Common myeloid progenitor, CD34-positive (primary cell): ENCODE data around the gene SASS6.
"Not testable (repeated sequence)": the region's sequence is repeated elsewhere in the genome, so short reads cannot be mapped to it uniquely, and the experiment has no call there.

Source experiments
- CTCF ChIA-PET: fragments of 350-600 bp; sonication (Branson Sonifier 250); formaldehyde crosslinking; loops from one replicate; lab custom pipeline; 2021; ENCODE audit warnings: antibody characterized with exemption; lab: Charles Lee
- POLR2A ChIA-PET: fragments of 350-600 bp; sonication (Branson Sonifier 250); formaldehyde crosslinking; loops from one replicate; lab custom pipeline; 2021; ENCODE audit warnings: antibody characterized with exemption; lab: Charles Lee
- DNase-seq, 3 donors: peaks; one replicate each; pipeline versions ENCODE4 v3.0.0 to v3.0.0-alpha.2; 2013
- H3K27ac ChIP-seq, 2 experiments: 1 replicate in 1 of 2; 2 replicates in 1 of 2; pipeline ENCODE4 v1.7.0; 2013; ENCODE audit warnings: inconsistent platforms in 2 of 2, low read length in 2 of 2, mild to moderate bottlenecking in 2 of 2, low read depth in 1 of 2, moderate library complexity in 1 of 2; ENCODE audit not compliant: severe bottlenecking in 2 of 2, insufficient read depth in 1 of 2, poor library complexity in 1 of 2
- H3K27me3 ChIP-seq, 5 experiments: replicated peaks in 2 of 5; 1 replicate in 3 of 5; 2 replicates in 2 of 5; pipeline versions ENCODE4 v1.6.1 to v1.7.0; 2013; ENCODE audit warnings: low read length in 4 of 5, mild to moderate bottlenecking in 2 of 5, moderate library complexity in 2 of 5, inconsistent platforms in 1 of 5; ENCODE audit not compliant: insufficient read depth in 5 of 5, control insufficient read depth in 4 of 5
- H3K36me3 ChIP-seq, 4 experiments: 1 replicate in 2 of 4; 2 replicates in 2 of 4; pipeline versions ENCODE4 v1.6.1 to v1.7.0; 2013; ENCODE audit warnings: low read length in 3 of 4, control low read depth in 1 of 4, mild to moderate bottlenecking in 1 of 4; ENCODE audit not compliant: control insufficient read depth in 4 of 4, insufficient read depth in 4 of 4
- H3K4me1 ChIP-seq, 4 experiments: 1 replicate in 3 of 4; 2 replicates in 1 of 4; pipeline versions ENCODE4 v1.6.1 to v1.7.1; 2013; ENCODE audit warnings: low read length in 3 of 4, mild to moderate bottlenecking in 3 of 4, control low read depth in 1 of 4, inconsistent platforms in 1 of 4, moderate library complexity in 1 of 4; ENCODE audit not compliant: control insufficient read depth in 4 of 4, insufficient read depth in 4 of 4; ENCODE audit errors: control extremely low read depth in 1 of 4
- H3K4me3 ChIP-seq, 7 experiments: 1 replicate in 4 of 7; 2 replicates in 3 of 7; pipeline versions ENCODE4 v1.5.1 to v1.7.0; 2013; ENCODE audit warnings: mild to moderate bottlenecking in 7 of 7, low read length in 6 of 7, moderate library complexity in 6 of 7, inconsistent platforms in 2 of 7, low read depth in 2 of 7, control low read depth in 1 of 7; ENCODE audit not compliant: insufficient read depth in 4 of 7, control insufficient read depth in 1 of 7; ENCODE audit errors: extremely low read depth in 1 of 7
- H3K9me3 ChIP-seq, 5 experiments: 1 replicate in 4 of 5; 2 replicates in 1 of 5; pipeline versions ENCODE4 v1.6.1 to v1.7.1; 2013; ENCODE audit warnings: low read length in 4 of 5, mild to moderate bottlenecking in 2 of 5, inconsistent platforms in 1 of 5, low read depth in 1 of 5, moderate library complexity in 1 of 5; ENCODE audit not compliant: control insufficient read depth in 4 of 5, insufficient read depth in 2 of 5; ENCODE audit errors: control extremely low read depth in 1 of 5
- WGBS: methylation state at CpG from one replicate; pipeline ENCODE4 v1.1.5; 2013; ENCODE audit not compliant: insufficient coverage; 5-methylcytosine and 5-hydroxymethylcytosine counted together

The SASS6 gene

DNA sequence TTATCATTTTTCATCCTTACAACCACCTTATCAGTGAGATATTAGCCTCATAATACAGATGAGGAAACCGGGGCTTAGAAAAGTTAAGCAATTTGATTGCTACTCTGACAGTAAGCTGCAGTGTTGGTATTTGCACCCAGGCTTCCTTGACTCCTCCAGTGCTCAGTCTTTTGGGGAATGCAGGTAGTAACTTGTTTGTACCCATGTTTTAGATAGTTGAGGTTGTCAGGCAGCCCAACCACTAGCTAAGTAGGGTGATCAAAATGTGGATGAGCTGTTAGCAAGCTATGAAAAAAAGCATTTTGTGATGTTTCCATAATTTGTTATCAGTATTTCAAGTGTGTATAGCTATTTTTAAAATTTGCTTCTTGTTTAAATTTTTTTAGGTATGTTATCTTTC, 80.8 kb downstream of the SASS6 start:
- H3K9me3 ChIP-seq, result no peaks in the 10 kb centered on the region
- H3K27ac ChIP-seq, result no peak overlapping the region
- peaks cover 8 to 31% (median 16%) of the 10 kb centered on the region in 4 experiments for H3K4me1 ChIP-seq
- peaks cover 2 to 13% (median 7%) of the 10 kb centered on the region in 4 experiments for H3K36me3 ChIP-seq
- WGBS, result no CpG with 5 or more reads among the region's 1 CpG
- no peak for DNase-seq
- H3K27me3 ChIP-seq, result no peaks in the 10 kb centered on the region
- no peak overlapping the region for H3K4me3 ChIP-seq
- CTCF ChIA-PET, result interaction anchor here (0.8 to 1.7 kb wide), 3 partner anchors 9 to 31 kb away, joined by 3 to 4 read pairs (median 3); no protein-coding TSS in a partner anchor
- POLR2A ChIA-PET, result no interaction called here

DNA sequence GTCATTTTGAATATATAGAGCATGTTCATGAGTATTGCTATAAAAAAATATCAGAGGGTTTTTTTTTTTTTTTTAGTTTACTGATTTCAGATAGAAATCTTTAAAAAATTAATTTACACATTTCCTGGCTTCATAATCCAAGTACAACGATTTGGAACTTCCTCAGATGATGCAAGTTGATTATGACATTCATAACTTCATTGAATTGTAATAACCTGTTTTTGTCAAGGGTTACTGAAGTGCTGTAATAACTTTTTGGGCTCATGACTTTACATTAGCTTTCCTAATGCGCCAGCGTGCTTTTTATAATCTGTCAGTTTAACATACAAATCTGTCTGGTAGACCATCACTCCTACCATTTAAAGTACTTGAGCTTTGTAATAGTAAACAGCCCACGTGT, 81.3 kb downstream of the SASS6 start:
- DNase-seq, result peak in 1 of 3 donors; percentile 14
- Histone ChIP-seq H3K27ac (no peak overlapping the region), H3K9me3 (no peaks in the 10 kb centered on the region), H3K36me3 (peaks cover 2 to 13% (median 5%) of the 10 kb centered on the region in 4 experiments), H3K4me3 (no peak overlapping the region), H3K4me1 (peaks cover 11 to 36% (median 16%) of the 10 kb centered on the region in 4 experiments), H3K27me3 (no peaks in the 10 kb centered on the region)
- WGBS, result no CpG with 5 or more reads among the region's 4 CpGs
- CTCF ChIA-PET, result interaction anchor here (0.8 to 1.7 kb wide), 3 partner anchors 9 to 32 kb away, joined by 3 to 4 read pairs (median 3); no protein-coding TSS in a partner anchor
- POLR2A ChIA-PET, result interaction anchor here (0.6 kb wide), 1 partner anchor 1148 kb away, joined by 3 read pairs; no protein-coding TSS in a partner anchor

DNA sequence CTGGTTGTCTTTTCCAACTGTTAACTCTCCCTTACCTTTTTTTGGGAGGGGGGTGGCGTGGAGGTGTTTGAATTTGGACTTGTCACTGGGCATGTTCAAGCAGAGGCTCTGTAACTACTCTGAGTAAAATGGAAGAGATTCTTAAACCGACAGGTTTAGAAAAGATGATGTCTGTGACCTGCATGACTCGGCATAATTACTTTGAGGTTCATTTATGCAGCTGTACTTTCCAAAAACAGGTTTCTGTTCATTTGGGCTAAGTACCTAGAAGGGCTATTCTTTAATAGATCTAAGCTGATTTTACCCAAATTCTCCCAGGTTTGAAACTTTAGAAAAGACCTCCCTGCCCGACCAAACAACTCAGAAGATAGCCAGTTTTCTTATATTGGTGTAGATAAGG, 82.6 kb downstream of the SASS6 start:
- no peak overlapping the region for H3K4me3 ChIP-seq
- POLR2A ChIA-PET, result no interaction called here
- no peak overlapping the region for H3K27ac ChIP-seq
- H3K4me1 ChIP-seq, result peaks cover 11 to 37% (median 16%) of the 10 kb centered on the region in 4 experiments
- peaks cover 0 to 2% (median 0%) of the 10 kb centered on the region in 5 experiments for H3K9me3 ChIP-seq
- H3K36me3 ChIP-seq, result peaks cover 2 to 13% (median 4%) of the 10 kb centered on the region in 4 experiments
- 30% methylated on average over 2 of the region's 4 CpGs for WGBS
- DNase-seq, result peak in 2 of 3 donors; percentile 76 to 81
- no peaks in the 10 kb centered on the region for H3K27me3 ChIP-seq
- CTCF ChIA-PET, result interaction anchor here (1.8 kb wide), 1 partner anchor 11 kb away, joined by 5 read pairs; no protein-coding TSS in a partner anchor

DNA sequence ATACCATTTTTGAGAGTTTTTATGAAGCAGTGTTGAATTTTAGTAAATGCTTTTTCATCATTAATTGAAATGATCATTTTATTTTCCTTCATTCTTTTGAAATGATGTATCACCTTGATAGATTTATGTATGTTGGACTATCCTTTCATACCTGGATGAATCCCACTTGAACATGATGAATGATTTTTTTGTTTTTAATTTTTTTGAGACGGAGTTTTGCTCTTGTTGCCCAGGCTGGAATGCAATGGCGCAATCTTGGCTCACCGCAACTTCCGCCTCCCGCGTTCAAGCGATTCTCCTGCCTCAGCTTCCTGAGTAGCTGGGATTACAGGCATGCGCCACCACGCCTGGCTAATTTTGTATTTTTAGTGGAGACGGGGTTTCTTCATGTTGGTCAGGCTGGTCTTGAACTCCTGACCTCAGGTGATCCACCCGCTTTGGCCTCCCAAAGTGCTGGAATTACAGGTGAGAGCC, 85.5 kb downstream of the SASS6 start:
- H3K4me1 ChIP-seq, result peaks cover 11 to 37% (median 17%) of the 10 kb centered on the region in 4 experiments
- H3K4me3 ChIP-seq, DNase-seq, H3K27me3 ChIP-seq, POLR2A ChIA-PET, H3K9me3 ChIP-seq, H3K27ac ChIP-seq: not testable (repeated sequence)
- WGBS, result no CpG with 5 or more reads among the region's 11 CpGs
- H3K36me3 ChIP-seq, result peaks cover 0 to 14% (median 7%) of the 10 kb centered on the region in 4 experiments
- CTCF ChIA-PET, result interaction anchor here (0.6 kb wide), 1 partner anchor 36 kb away, joined by 3 read pairs; no protein-coding TSS in a partner anchor

DNA sequence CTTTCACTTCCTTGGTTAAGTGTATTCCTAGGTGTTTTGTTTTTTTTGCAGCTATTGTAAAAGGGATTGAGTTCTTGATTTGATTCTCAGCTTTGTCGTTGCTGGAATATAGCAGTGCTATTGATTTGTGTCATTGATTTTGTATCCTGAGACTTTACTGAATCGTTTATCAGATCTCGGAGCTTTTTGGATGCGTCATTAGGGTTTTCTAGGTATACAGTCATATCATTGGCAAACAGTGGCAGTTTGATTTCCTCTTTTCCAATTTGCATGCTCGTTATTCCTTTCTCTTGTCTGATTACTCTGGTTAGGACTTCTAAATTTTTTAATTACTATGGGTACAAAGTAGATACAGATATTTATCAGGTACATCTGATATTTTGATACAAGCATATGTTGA, 87.5 kb downstream of the SASS6 start:
- 100% methylated on average over 4 of the region's 5 CpGs for WGBS
- no peak for DNase-seq
- ChIA-PET CTCF (no interaction called here), POLR2A (no interaction called here)
- Histone ChIP-seq H3K27ac (no peak overlapping the region), H3K9me3 (peaks cover 0 to 7% (median 2%) of the 10 kb centered on the region in 5 experiments), H3K4me3 (no peak overlapping the region), H3K36me3 (peaks cover 0 to 10% (median 4%) of the 10 kb centered on the region in 4 experiments), H3K4me1 (peaks cover 12 to 39% (median 20%) of the 10 kb centered on the region in 4 experiments), H3K27me3 (no peaks in the 10 kb centered on the region)

DNA sequence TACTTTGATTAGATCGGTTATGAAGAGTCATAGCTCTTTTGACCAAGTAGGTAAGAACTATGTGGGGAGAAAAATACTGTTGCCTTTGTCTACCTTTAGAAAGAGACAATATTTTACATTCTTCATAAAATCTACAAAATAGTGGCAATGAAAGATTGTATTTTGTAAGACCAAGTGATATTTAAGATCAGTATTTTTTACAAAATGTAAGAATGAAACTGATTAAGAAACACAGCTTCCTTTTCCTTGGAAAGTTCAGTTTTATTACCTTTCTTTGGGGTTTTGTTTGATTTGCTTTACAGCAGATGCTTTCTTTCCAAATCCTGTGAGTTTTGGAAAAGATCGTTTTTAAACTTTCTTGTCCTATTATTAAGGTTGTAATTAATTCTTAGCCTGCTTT, 93.1 kb downstream of the SASS6 start:
- H3K9me3 ChIP-seq, result peaks cover 0 to 5% (median 2%) of the 10 kb centered on the region in 5 experiments
- ChIA-PET POLR2A (interaction anchor here (1.5 kb wide), 1 partner anchor 9 kb away, joined by 3 read pairs; no protein-coding TSS in a partner anchor), CTCF (interaction anchor here (1.4 kb wide), 1 partner anchor 11 kb away, joined by 5 read pairs; no protein-coding TSS in a partner anchor)
- H3K4me1 ChIP-seq, result peaks cover 10 to 26% (median 19%) of the 10 kb centered on the region in 4 experiments
- WGBS, result no CpG with 5 or more reads among the region's 2 CpGs
- H3K27me3 ChIP-seq, result no peaks in the 10 kb centered on the region
- peak overlapping the region; percentile 96 to 98 for H3K27ac ChIP-seq
- H3K36me3 ChIP-seq, result peaks cover 0 to 9% (median 2%) of the 10 kb centered on the region in 4 experiments
- peak overlapping the region in 6 of 7 experiments; percentile 82 to 99 (median 96) for H3K4me3 ChIP-seq
- DNase-seq, result no peak
